ENCODE data around the gene CRKL.

Gene CRKL

GRCh38 chr22:20977516-20978170, 60.4 kb downstream of the CRKL start:
- no peak for DNase-seq (ENCODE audit: extremely low read depth, low read depth)
- no peak for TF ChIP-seq CTCF (IDR thresholded peaks at IDR 0.05; ENCODE audit: low read depth, low read length)

GRCh38 chr22:20978419-20978818, 61.2 kb downstream of the CRKL start:
- no peak for DNase-seq (ENCODE audit: extremely low read depth, low read depth)
- no peak for TF ChIP-seq CTCF (IDR thresholded peaks at IDR 0.05; ENCODE audit: low read depth, low read length)

- DNase-seq (ENCODE audit: extremely low read depth, low read depth), result no peak
- TF ChIP-seq CTCF (IDR thresholded peaks at IDR 0.05; ENCODE audit: low read depth, low read length), result no peak
These were observed 62.1 kb downstream of the CRKL start for GRCh38 chr22:20979243-20979809.

GRCh38 chr22:20979940-20980453, 62.8 kb downstream of the CRKL start:
- no peak for DNase-seq (ENCODE audit: extremely low read depth, low read depth)
- no peak for TF ChIP-seq CTCF (IDR thresholded peaks at IDR 0.05; ENCODE audit: low read depth, low read length)

- no peak for DNase-seq (ENCODE audit: extremely low read depth, low read depth)
- TF ChIP-seq CTCF (IDR thresholded peaks at IDR 0.05; ENCODE audit: low read depth, low read length), result no peak
These were observed 63.3 kb downstream of the CRKL start for GRCh38 chr22:20980523-20980922.

GRCh38 chr22:20980938-20981722, 63.9 kb downstream of the CRKL start:
- no peak for DNase-seq (ENCODE audit: extremely low read depth, low read depth)
- no peak for TF ChIP-seq CTCF (IDR thresholded peaks at IDR 0.05; ENCODE audit: low read depth, low read length)

All from AG09319 (cell line).